Measurements from ENCODE around the gene ARHGAP15. TPM values are rescaled to one million over a fixed set of nuclear protein-coding genes. Genes with fewer than 3 reads are reported as not detected.

The ARHGAP15 gene
- total and polyA plus RNA-seq, 4 donors, result 3.8 to 17.9 (median 13.2) TPM

DNA sequence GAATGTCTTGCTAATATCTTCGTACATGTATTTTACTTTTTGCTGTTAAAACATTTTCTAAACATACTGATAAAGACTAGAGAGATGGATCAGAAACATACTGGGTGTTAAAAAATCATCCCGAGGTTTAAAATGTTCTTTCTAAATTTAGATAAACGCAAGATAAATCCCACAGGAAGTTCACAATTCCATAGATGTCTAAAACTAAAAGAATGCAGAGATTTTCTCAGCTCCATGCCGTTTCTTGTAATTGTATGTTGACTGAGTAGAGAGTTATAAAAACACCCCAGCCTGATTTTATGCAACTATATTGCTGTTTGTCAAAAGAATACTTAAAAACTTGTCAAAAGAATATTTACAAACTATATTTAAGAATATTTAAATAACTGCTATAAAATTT is 455.7 kb downstream of the ARHGAP15 start (continued):
- TF ChIP-seq, protein P1, sequence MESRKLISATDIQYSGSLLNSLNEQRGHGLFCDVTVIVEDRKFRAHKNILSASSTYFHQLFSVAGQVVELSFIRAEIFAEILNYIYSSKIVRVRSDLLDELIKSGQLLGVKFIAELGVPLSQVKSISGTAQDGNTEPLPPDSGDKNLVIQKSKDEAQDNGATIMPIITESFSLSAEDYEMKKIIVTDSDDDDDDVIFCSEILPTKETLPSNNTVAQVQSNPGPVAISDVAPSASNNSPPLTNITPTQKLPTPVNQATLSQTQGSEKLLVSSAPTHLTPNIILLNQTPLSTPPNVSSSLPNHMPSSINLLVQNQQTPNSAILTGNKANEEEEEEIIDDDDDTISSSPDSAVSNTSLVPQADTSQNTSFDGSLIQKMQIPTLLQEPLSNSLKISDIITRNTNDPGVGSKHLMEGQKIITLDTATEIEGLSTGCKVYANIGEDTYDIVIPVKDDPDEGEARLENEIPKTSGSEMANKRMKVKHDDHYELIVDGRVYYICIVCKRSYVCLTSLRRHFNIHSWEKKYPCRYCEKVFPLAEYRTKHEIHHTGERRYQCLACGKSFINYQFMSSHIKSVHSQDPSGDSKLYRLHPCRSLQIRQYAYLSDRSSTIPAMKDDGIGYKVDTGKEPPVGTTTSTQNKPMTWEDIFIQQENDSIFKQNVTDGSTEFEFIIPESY (IDR thresholded peaks at IDR 0.05), result no peak

DNA sequence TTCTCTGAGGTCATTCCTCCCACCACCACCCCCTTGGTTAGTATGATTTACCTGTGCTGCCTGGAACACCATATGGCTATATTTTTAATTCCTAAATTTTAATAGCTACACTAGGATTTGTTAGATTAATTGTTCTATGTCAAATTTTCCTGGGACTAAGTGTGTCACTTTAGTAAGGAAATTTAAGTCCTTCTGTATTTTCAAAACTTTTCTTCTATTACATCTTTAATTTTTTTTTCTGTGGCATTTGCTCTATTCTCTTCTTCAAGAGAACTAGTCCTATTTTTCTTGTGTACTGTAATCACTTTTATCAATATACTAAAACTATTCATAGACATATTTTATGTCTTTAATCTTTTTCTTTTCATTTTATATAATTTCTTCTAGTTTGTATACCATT is 456.9 kb downstream of the ARHGAP15 start:
- H3K36me3 ChIP-seq (ENCODE audit: control insufficient read depth in 4 of 4, insufficient read depth in 3 of 4, low read depth in 1 of 4, low read length in 3 of 4), result no peaks in the 10 kb centered on the region
- H3K4me3 ChIP-seq (ENCODE audit: low read depth in 1 of 3, low read length in 3 of 3), result no peak overlapping the region
- no peaks in the 10 kb centered on the region for H3K27me3 ChIP-seq (ENCODE audit: control insufficient read depth in 4 of 4, insufficient read depth in 4 of 4, low read length in 3 of 4)
- DNase-seq (ENCODE audit: low spot score), result no peak
- H3K27ac ChIP-seq (ENCODE audit: low read depth in 1 of 2, low read length in 2 of 2), result no peak overlapping the region
- H3K9me3 ChIP-seq (ENCODE audit: control insufficient read depth in 4 of 4, low read length in 3 of 4), result peaks cover 0 to 9% (median 1%) of the 10 kb centered on the region in 4 donors
- H3K9ac ChIP-seq (ENCODE audit: low read depth in 1 of 2, low read length in 2 of 2), result no peak overlapping the region
- H3K4me1 ChIP-seq (ENCODE audit: control insufficient read depth in 4 of 4, insufficient read depth in 4 of 4, low read length in 3 of 4), result no peaks in the 10 kb centered on the region
- TF ChIP-seq RAD21 (IDR thresholded peaks at IDR 0.05) (no peak), SP1 (IDR thresholded peaks at IDR 0.05) (no peak), RXRA (IDR thresholded peaks at IDR 0.05) (no peak), FOXA1 (IDR thresholded peaks at IDR 0.05) (no peak), HNF4A (conservative IDR thresholded peaks at IDR 0.05) (no peak), GABPA (IDR thresholded peaks at IDR 0.05 in 1 of 2, conservative IDR thresholded peaks at IDR 0.05 in 1 of 2) (no peak), FOXA2 (IDR thresholded peaks at IDR 0.05) (no peak), YY1 (IDR thresholded peaks at IDR 0.05) (no peak), NR2F2 (IDR thresholded peaks at IDR 0.05) (no peak), JUND (IDR thresholded peaks at IDR 0.05) (no peak)
- TF ChIP-seq, protein P2, sequence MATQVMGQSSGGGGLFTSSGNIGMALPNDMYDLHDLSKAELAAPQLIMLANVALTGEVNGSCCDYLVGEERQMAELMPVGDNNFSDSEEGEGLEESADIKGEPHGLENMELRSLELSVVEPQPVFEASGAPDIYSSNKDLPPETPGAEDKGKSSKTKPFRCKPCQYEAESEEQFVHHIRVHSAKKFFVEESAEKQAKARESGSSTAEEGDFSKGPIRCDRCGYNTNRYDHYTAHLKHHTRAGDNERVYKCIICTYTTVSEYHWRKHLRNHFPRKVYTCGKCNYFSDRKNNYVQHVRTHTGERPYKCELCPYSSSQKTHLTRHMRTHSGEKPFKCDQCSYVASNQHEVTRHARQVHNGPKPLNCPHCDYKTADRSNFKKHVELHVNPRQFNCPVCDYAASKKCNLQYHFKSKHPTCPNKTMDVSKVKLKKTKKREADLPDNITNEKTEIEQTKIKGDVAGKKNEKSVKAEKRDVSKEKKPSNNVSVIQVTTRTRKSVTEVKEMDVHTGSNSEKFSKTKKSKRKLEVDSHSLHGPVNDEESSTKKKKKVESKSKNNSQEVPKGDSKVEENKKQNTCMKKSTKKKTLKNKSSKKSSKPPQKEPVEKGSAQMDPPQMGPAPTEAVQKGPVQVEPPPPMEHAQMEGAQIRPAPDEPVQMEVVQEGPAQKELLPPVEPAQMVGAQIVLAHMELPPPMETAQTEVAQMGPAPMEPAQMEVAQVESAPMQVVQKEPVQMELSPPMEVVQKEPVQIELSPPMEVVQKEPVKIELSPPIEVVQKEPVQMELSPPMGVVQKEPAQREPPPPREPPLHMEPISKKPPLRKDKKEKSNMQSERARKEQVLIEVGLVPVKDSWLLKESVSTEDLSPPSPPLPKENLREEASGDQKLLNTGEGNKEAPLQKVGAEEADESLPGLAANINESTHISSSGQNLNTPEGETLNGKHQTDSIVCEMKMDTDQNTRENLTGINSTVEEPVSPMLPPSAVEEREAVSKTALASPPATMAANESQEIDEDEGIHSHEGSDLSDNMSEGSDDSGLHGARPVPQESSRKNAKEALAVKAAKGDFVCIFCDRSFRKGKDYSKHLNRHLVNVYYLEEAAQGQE (IDR thresholded peaks at IDR 0.05), result no peak
- TF ChIP-seq, protein P3, sequence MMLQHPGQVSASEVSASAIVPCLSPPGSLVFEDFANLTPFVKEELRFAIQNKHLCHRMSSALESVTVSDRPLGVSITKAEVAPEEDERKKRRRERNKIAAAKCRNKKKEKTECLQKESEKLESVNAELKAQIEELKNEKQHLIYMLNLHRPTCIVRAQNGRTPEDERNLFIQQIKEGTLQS (IDR thresholded peaks at IDR 0.05), result no peak
- TF ChIP-seq, protein P4, sequence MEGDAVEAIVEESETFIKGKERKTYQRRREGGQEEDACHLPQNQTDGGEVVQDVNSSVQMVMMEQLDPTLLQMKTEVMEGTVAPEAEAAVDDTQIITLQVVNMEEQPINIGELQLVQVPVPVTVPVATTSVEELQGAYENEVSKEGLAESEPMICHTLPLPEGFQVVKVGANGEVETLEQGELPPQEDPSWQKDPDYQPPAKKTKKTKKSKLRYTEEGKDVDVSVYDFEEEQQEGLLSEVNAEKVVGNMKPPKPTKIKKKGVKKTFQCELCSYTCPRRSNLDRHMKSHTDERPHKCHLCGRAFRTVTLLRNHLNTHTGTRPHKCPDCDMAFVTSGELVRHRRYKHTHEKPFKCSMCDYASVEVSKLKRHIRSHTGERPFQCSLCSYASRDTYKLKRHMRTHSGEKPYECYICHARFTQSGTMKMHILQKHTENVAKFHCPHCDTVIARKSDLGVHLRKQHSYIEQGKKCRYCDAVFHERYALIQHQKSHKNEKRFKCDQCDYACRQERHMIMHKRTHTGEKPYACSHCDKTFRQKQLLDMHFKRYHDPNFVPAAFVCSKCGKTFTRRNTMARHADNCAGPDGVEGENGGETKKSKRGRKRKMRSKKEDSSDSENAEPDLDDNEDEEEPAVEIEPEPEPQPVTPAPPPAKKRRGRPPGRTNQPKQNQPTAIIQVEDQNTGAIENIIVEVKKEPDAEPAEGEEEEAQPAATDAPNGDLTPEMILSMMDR (IDR thresholded peaks at IDR 0.05; ENCODE audit: low read depth, low read length, missing input control), result no peak
- TF ChIP-seq, protein P5, sequence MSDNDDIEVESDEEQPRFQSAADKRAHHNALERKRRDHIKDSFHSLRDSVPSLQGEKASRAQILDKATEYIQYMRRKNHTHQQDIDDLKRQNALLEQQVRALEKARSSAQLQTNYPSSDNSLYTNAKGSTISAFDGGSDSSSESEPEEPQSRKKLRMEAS (IDR thresholded peaks at IDR 0.05), result no peak

All from liver (tissue), 9 donors.